GM19025 (cell line): Measurements from ENCODE around the gene VKORC1.

Experiments
- ATAC-seq: cut with Tn5 transposase; IDR thresholded peaks from one replicate; pipeline ENCODE4 v1.9.1; 2021; ENCODE audit warnings: mild to moderate bottlenecking, low read depth, moderate library complexity; ENCODE audit not compliant: unreplicated experiment

The VKORC1 gene

GRCh38 chr16:31130899-31131298 lies 36.3 kb upstream of the VKORC1 start:
- ATAC-seq, result no peak

- ATAC-seq, result no peak
Measured at GRCh38 chr16:31130336-31130891, 35.8 kb upstream of the VKORC1 start.

- no peak for ATAC-seq
Measured at GRCh38 chr16:31129568-31130335, 35.2 kb upstream of the VKORC1 start.

- ATAC-seq, result no peak
Measured at GRCh38 chr16:31128711-31129567, 34.3 kb upstream of the VKORC1 start.

- ATAC-seq, result no peak
Measured at GRCh38 chr16:31127182-31127581, 32.6 kb upstream of the VKORC1 start.

GRCh38 chr16:31125844-31126243 lies 31.2 kb upstream of the VKORC1 start:
- ATAC-seq, result no peak

- ATAC-seq, result no peak
Measured at GRCh38 chr16:31120129-31120528, 25.5 kb upstream of the VKORC1 start.

GRCh38 chr16:31118223-31119155 lies 23.9 kb upstream of the VKORC1 start:
- ATAC-seq, result no peak

- peak; percentile 88 for ATAC-seq
Measured at GRCh38 chr16:31117384-31118222, 23.0 kb upstream of the VKORC1 start, which contains the start of gene KAT8. TSS of gene KAT8 (plus strand) at chr16:31117664. CDS start at chr16:31117682, 18 bp downstream.

GRCh38 chr16:31114468-31114867 lies 19.9 kb upstream of the VKORC1 start:
- no peak for ATAC-seq

- no peak for ATAC-seq
Measured at GRCh38 chr16:31113121-31114120, 18.8 kb upstream of the VKORC1 start.

- no peak for ATAC-seq
Measured at GRCh38 chr16:31112711-31113110, 18.1 kb upstream of the VKORC1 start.

GRCh38 chr16:31111881-31112466 lies 17.4 kb upstream of the VKORC1 start:
- no peak for ATAC-seq

- no peak for ATAC-seq
Measured at GRCh38 chr16:31110106-31111034, 15.8 kb upstream of the VKORC1 start.

GRCh38 chr16:31109622-31110021 lies 15.0 kb upstream of the VKORC1 start:
- ATAC-seq, result no peak

- no peak for ATAC-seq
Measured at GRCh38 chr16:31108794-31109558, 14.4 kb upstream of the VKORC1 start.
